ENCODE data around the gene SMS.
A peak's percentile ranks its signal among the peaks of the same experiment; 100 is the strongest.

Gene SMS

DNA sequence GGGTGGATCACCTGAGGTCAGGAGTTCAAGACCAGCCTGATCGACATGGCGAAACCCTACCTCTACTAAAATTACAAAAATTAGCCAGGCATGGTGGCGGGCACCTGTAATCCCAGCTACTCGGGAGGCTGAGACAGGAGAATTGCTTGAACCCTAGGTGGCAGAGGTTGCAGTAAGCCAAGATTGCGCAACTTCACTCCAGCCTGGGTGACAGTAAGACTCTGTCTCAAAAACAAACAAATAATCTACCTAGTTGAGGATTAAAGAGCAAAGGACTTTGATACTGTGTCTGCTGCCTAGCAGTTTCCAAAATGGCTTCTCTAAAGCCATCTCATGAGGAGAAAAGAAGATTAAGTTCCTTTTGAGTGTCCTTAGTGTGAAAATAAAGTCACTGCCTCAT lies 37.8 kb downstream of the SMS start:
- no peak for DNase-seq (ENCODE audit: low read depth, low spot score)

DNA sequence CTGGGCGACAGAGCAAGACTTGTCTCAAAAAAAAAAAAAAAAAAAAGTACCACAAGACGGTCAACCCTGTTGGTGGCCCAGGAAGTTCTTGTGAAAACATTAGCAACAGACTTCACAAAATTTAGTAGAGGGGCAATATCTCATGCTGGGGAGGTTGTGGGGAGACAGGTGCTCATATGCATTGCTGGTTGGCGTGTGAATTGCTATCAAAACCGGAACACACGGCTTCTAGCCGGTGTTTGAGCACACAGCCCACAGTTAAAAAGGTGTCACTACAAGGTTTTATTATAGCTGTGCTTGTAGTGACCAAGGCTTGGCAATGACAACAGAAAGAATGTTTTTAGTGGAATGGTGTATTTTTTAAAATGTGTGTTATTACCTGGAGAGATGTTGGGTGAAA lies 41.8 kb downstream of the SMS start:
- no peak for DNase-seq (ENCODE audit: low read depth, low spot score)

DNA sequence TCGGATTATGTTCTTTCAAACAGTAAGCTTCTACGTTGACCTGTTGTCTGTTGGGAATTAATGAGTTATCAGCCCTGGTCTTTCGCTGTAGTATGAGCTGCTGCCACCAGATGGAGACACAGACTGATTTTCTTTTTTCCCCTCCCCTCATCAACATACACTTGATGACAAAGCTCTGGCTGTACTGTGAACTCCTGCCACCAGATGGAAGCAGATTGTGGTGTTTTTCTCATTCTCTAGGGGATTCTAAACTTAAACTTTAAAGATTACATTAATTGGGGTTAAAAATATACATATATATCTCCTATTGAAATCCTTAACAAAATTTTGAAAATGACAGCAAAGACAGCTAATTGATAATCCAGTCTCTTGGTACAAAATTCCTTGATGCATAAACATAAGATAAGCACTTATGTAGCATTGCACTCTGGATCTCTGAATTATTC lies 44.8 kb downstream of the SMS start:
- DNase-seq (ENCODE audit: low read depth, low spot score): peak; percentile 52

DNA sequence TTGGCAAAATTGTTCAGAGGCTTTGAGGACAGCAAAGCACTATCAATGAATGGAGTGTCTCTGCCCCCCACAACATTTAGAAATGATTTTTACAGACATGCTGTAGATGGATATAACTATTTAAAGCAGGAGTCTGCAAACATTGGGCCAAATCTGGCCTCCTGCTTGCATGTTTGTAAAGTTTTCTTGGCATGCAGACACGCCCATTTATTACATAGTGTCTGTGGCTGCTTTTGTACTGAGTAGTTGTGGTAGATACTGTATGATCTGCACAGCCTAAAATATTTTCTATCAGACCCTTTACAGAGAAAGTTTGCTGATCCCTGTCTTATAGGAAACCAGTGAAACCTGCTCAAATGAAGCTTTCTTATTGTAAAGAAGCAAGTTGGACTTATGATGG lies 46.1 kb downstream of the SMS start:
- no peak for DNase-seq (ENCODE audit: low read depth, low spot score)

DNA sequence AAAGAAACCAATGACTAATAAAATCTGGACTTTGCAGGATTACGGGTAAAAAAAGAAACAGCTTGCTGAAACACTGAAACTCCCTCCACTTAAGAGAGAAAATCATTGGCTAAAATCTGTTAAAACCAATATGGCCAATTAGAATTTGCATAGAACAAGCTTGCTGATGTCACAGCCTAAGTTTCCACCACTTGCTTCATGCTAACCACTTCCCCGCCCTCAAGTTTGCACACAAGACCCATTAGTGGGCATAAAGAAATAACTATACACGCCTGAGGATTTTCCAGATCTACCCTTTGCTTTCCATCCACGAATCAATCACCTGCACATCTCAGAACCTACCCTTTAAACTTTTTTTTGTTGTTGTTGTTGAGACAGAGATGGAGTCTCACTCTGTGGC lies 48.9 kb downstream of the SMS start:
- no peak for DNase-seq (ENCODE audit: low read depth, low spot score)

DNA sequence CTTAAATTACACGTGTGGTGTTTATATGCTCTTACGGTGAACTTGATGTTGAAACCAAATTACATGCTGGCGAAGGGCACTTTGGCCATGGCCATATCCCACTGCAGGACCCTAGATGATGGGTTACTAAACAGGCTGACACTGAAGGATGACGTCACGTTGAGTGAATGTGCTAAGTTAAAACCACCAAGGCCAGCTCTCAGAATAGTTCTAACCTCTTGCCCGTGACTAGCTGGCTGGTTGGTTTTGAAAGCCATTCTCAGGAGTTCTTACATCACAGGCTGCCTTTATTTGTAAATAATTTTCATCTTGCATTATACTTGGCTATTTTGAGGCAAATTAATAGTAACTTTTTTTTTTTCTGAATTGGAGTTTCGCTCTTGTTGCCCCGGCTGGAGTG lies 50.3 kb downstream of the SMS start:
- no peak for DNase-seq (ENCODE audit: low read depth, low spot score)

DNA sequence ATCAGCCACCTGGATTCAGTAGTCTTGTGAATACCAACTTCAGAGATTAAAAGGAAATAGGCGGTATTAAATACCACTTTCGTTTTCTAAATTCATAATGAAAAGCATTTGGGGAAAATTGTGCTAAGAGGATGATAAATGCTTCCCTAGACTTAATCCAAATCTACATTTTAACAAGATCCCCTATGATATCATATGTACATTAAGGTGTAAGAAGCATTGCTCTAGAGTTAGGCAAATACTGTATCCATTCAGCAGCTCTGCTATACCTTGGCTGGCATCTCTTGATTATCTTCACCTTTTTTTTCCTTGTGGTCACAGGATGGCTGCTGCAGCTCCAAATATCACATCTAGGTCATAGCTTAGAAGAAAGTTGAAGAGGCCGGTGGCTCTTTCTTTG lies 51.0 kb downstream of the SMS start:
- DNase-seq (ENCODE audit: low read depth, low spot score): no peak

DNA sequence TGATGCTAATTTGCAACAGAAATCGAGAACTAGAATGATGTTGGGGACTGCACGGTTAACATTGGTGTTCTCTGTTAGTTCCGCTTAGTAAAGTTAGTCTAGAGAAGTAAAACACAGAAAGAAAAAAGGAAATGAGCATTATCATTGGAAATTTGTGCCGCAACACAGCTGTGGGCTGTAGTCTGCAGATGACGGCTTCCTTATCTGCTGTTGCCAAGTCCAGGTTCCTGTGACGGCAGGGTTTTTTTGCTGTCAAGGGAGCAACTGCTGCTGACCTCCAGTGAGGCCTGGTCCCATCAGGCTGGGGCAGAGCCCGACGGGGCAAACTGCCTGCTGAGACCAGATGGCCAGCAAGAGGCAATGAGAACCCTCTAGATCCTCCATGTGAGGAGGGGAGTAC lies 52.8 kb downstream of the SMS start:
- no peak for DNase-seq (ENCODE audit: low read depth, low spot score)

DNA sequence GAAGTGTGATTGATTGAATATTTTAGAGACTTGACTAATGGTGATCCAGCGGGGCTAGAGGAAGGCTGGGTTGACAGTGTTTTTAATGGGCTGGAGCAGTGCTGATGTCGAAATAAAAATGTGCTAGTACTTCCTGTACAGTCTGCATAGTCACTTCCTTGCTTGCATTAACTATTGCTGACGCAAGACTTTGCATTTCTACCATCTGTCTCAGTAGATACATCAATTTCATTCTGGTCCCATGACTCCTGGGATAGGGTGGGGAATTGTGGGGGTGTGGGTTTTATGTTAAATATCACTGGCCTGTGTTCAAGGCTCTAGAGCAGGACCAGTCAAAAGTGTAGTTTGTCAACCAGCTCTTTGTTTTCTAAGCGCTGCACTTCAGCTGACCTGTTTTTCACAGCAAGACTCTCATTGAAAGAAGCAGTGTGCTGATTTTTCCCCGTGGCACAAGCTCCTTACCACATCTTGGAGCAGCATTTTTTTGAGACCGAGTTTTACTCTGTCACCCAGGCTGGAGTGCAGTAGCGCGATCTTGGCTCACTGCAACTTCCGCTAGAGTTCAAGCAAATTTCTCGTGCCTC lies 56.5 kb downstream of the SMS start:
- no peak for DNase-seq (ENCODE audit: low read depth, low spot score)

DNA sequence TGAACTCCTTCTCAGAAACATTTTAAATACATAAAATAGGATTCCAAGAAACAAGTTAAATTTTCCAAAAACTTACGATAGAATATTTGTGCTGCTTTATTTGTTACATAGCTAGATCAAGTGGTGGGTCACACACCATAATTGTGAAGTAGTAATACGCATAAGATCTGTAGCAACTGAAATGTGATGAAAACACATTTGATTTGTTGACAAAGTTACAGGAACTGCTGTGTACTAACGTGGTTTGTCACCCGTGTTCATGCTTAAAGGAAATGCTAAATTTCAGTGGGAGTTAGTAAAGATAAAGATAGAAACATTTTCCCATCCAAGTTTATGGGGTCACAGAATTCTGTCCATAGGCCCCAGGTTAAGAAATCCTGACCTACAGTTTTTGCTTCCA lies 57.5 kb downstream of the SMS start:
- DNase-seq (ENCODE audit: low read depth, low spot score): no peak

DNA sequence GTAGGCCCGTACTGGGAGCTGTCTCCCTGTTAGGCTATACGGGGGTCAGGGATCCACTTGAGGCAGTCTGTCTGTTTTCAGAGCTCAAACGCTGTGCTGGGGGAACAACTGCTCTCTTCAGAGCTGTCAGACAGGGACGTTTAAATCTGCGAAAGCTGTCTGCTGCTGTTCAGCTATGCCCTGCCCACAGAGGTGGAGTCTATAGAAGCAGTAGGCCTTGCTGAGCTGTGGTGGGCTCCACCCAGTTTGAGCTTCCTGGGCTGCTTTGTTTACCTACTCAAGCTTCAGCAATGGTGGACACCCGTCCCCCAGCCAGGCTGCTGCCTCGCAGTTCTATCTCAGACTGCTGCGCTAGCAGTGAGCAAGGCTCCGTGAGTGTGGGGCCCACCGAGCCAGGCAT lies 64.4 kb downstream of the SMS start:
- no peak for DNase-seq (ENCODE audit: low read depth, low spot score)

DNA sequence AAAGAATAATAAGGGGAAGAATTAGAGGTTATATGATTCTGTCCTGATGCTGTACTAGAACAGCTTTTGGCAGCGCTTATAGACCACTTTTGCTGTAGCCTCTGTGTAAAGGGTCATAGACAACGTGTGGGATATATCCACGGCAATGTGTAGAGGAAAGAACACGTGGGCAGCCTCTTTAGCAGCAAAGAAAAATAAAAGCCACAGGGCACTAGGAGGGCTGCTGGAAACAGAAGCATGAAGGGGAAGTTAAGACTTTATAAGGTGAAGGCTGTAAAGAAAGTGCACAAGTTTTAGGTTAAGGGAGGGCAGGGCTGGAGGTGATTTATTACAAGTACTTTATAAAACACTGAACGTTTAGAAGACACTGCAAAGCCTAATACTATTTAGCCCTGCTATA lies 71.5 kb downstream of the SMS start:
- DNase-seq (ENCODE audit: low read depth, low spot score): no peak

DNA sequence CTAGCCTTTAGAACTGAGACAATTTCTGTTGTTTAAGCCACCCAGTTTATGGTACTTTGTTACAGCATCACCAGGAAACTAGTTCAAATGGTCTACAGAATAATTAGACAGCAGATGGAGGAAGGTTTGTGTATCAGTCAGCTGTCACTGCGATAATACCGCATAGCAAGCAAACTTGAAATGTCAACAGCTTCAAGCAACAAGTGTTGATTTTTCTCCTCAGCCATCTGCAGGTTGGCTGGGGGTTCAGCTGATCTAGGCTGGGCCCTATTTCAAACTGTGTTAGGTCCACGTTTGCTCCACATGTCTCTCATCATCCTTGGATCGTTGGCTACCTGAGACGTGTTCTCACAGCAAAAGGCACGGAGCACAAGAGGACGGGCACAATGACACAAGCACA lies 72.4 kb downstream of the SMS start:
- no peak for DNase-seq (ENCODE audit: low read depth, low spot score)

DNA sequence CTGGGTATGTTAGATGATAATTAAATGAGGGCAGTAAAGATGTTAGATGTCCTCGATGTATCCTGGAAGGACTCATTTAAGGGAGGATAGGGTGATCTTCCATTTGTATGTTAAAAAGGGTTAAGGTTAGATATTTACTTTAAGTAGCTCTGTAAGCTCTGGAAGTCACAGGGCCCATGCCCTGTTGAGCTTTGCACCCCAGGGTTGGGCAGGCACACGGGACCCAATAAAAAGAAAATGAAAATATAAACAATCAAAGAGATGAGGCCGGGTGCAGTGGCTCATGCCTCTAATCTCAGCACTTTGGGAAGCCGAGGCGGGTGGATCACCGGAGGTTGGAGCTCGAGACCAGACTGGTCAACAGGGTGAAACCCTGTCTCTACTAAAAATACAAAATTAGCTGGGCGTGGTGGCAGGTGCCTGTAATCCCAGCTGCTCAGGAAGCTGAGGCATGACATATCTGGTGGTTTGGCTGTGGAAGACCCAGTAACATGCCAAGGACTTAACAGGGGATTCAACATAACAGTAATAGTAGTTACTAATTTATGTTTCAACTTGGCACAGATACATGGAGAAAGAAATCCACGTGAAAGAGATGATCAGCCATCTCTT lies 74.7 kb downstream of the SMS start:
- DNase-seq (ENCODE audit: low read depth, low spot score): no peak

DNA sequence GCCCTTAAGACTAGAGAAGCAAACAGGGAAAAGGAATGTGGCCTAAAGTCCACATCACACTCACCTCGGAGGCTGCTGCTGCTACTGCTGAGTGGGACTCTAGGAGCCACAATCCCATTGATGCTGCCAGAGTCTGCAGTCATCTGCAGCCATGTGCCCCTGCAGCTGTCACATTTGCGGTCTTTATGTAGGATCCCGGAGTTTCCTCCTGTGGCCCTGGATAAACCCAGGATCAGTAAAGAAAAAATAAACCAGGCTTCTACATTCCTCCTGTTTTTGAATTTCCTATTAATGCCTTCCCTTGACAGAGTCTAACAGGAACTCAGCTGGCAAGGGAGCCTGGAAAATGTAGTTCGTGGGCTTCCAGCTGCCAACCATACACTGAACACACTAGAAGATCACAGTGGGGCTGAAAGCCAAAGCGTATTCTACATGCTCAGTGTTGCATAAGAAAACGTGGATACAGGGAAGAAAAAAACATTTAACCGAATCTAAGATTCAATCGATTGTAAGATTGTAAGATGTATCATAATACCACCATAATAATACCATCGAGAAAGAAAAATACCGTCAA lies 81.3 kb downstream of the SMS start:
- DNase-seq (ENCODE audit: low read depth, low spot score): no peak

DNA sequence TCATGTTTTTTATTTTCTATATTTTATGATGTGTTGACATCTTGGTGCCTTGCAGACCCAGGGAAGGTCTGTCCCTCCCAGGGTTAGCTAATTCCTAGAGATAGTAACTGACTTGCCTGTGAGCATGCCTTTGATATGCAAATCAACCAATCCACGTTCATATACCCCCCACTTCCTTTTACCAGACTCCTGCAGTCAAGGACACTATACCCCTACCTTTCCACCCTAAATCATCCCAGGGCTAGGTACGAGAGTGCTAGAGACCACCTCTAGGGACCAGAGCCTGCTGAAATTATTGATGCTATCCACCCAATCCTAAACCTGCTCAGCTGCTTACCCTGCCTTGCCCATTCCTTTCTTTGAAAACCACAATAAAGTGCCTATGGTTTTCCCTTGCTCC lies 84.1 kb downstream of the SMS start:
- DNase-seq (ENCODE audit: low read depth, low spot score): no peak

DNA sequence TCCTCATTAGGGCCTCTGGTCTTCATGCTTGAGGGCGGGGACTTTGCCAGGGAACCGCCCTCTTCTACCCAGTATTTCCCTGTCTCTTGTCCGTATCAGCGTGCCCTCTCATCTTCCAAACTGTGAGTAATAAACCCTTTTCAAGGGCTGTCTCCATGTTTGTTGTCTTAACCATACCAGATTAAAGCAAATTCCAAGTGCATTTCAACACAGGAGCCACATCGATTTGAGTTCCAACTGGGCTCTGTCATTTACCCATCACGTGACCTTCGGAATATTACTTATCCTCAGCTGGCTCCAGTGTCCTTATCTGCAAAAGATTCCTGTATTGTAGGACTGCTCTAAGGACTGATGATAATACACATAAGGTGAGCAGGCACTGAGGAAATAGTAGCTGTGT lies 85.2 kb downstream of the SMS start:
- DNase-seq (ENCODE audit: low read depth, low spot score): no peak

DNA sequence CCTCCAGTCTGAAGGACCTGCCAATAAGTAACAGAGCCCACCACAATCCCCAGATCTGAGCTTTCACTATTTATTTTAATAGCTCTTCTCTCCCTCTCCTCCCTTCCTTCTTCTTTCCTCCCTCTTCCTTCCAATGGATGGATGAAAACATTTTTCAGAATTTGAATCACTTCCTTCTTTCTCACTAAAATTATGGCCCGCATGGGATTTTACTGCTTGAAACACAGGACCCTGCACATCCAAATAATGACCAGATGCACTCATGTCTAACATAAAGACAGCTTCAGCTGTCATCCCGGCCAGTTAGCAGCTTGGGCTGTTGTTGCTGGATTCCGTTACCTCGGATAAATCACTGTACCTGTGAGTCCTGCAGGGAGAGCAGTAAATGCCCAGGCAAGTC lies 86.2 kb downstream of the SMS start:
- DNase-seq (ENCODE audit: low read depth, low spot score): no peak

DNA sequence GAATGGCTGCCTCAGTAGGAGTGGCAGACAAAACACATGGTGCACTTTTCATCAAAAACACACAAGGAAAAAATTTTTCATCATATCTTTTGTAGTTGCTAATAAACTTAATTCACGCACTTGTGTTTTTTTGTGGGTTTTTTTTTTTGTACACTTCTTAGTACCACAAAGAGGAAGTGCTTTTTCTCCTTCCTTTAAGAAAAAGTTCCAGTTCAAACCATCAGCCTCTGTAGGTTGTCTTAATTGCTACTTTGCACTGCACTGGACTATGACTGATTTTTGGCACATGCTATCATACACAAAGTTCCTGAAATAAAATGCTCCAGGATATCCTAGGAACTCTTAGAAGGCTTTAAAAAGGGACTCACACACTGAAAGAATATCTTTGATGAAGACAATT lies 91.6 kb downstream of the SMS start, which contains the start of gene PHEX:
Gene PHEX, plus strand, starts transcription at position 242 of the 400 bp plus-strand sequence. CDS start 681 bp downstream, outside the sequence.
- no peak for DNase-seq (ENCODE audit: low read depth, low spot score)

DNA sequence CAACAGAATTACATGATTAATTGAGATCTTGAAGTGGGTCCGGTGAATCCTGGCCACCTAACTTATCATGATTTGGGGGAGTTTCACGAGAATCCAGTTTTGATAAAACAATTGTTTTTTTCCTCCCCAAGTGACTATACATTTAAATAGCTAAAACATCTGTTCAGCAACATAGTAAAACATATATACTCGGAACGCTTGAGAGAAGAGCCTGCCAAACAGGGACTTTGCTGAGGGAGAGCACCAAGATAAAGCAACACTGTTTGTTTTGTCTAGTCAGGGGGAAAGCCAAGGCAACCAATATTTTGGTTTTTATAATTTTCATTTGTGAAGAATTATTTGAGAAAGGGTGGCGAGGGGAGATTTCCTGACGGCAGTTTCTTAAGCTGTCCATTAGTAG lies 92.0 kb downstream of the SMS start:
- DNase-seq (ENCODE audit: low read depth, low spot score): no peak

DNA sequence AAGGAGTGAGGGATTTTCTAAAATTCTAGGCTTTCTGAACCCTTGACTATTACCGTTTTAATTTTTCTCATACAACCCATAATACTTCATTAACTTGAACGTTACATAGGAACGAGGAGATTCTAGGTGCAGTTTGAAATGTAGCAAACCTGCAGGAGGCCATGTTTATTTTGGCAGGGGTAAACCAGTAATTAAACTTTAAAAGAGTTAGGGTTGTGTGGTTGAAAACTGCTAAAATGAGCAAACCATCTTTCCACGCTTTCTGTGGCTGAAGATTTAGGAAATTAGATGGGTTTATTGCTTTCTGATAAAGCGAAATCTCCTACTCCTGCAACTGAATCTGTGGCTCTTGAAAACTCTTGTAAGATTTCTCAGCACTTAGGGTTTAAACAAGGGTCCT lies 93.3 kb downstream of the SMS start:
- no peak for DNase-seq (ENCODE audit: low read depth, low spot score)

DNA sequence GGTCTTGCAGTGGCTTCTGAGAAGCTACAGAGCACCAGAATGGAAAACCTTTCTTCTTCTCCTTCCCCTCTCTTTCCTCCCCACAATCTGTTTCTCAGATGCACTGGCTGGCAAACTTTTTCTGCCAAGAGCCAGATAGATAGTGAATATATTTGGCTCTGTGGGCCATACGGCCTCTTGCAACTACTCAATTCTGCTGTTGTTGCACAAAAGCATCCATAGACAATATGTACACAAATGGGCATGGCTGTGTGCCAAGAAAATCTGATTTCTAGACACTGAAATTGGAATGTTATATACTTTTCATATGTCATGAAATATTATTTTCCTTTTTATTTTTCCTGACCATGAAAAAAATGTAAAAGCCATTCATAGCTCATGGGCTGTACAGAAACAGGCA lies 94.7 kb downstream of the SMS start:
- DNase-seq (ENCODE audit: low read depth, low spot score): no peak

DNA sequence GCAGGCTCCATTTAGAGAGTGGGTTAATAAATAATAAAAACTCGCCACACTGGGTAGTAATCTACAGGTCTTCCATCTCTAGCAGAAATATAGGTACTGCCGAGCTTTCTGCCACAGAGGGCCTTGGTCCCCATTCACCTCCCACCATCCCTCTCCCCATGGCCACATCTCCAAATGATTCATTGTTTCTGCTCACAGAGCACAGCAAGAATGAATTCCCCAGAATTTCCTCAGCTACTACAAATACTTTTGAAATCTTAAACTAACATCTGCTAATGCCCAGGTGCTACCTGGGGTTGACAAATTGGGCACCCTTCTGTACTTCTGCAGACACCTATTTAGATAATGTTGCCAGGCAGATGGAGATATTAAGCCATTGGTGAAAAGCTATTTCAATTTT lies 96.7 kb downstream of the SMS start:
- DNase-seq (ENCODE audit: low read depth, low spot score): no peak
